Activated T-helper 1 cell treated with anti-CD3 and anti-CD28 coated beads, Interleukin-12 subunit alpha, Interleukin-12 subunit beta, Interleukin-2, Interleukin-4 antibody, amounts not matched to agents 30 ng/mL and 10 ng/mL and 1 ng/mL, durations not matched to agents 14 hours and 24 hours and 36 hours (primary cell): ENCODE measurements around the gene CDKN1A. TPM values are rescaled to one million over a fixed set of nuclear protein-coding genes. Genes with fewer than 3 reads are reported as not detected.

Experiments
- DNase-seq: peaks from one replicate; pipeline ENCODE4 v3.0.0; 2021; ENCODE audit warnings: low spot score
- H3K27ac Mint-ChIP-seq: one replicate; pipeline ENCODE4 v1.8.0; 2021; ENCODE audit warnings: mild to moderate bottlenecking, mixed read lengths
- H3K27me3 Mint-ChIP-seq: one replicate; pipeline ENCODE4 v1.8.0; 2022; ENCODE audit warnings: mild to moderate bottlenecking, moderate library complexity, mixed read lengths; ENCODE audit not compliant: insufficient read depth
- H3K36me3 Mint-ChIP-seq: one replicate; pipeline ENCODE4 v1.8.0; 2021; ENCODE audit warnings: low read depth, mixed read lengths
- H3K4me1 Mint-ChIP-seq: one replicate; pipeline ENCODE4 v1.8.0; 2021; ENCODE audit warnings: low read depth, mixed read lengths
- H3K4me3 Mint-ChIP-seq: one replicate; pipeline ENCODE4 v1.8.0; 2021; ENCODE audit warnings: mild to moderate bottlenecking, moderate library complexity, mixed read lengths
- H3K9me3 Mint-ChIP-seq: one replicate; pipeline ENCODE4 v1.8.0; 2021; ENCODE audit warnings: mixed read lengths
- intact Hi-C: fragments of 100-400 bp; cut with micrococcal nuclease; formaldehyde crosslinking; loops from one replicate; pipeline ENCODE4 v1.15.1; 2024
- total RNA-seq: library from RNA; stranded (reverse); gene quantifications from 2 replicates; pipeline ENCODE4 v1.2.3, GENCODE V29; 2022

Gene CDKN1A
- 105 and 107 TPM in 2 replicates for total RNA-seq

DNA sequence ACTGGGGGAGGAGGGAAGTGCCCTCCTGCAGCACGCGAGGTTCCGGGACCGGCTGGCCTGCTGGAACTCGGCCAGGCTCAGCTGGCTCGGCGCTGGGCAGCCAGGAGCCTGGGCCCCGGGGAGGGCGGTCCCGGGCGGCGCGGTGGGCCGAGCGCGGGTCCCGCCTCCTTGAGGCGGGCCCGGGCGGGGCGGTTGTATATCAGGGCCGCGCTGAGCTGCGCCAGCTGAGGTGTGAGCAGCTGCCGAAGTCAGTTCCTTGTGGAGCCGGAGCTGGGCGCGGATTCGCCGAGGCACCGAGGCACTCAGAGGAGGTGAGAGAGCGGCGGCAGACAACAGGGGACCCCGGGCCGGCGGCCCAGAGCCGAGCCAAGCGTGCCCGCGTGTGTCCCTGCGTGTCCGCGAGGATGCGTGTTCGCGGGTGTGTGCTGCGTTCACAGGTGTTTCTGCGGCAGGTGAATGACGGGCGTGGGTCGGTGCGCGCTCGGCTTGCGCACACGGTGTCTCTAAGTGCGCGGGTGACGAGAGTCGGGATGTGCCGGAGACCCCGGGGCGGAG lies at the start of gene CDKN1A:
Gene CDKN1A (plus strand): TSS at position 227 of the 555 bp plus-strand sequence. CDS start 5,388 bp downstream, outside the sequence.
- Mint-ChIP-seq H3K9me3 (no peaks in the 10 kb centered on the region), H3K4me3 (peak within 1 kb of the TSS; percentile 97), H3K4me1 (peaks cover 67% of the 10 kb centered on the region), H3K27ac (peak within 1 kb of the TSS; percentile 95), H3K27me3 (peaks cover 4% of the 10 kb centered on the region), H3K36me3 (peaks cover 21% of the 10 kb centered on the region)
- DNase-seq, result peak; percentile 80
- intact Hi-C loops, result loop anchor here (2.0 to 5.0 kb wide), 3 partner anchors 132 to 756 kb away; partner anchors contain the start of genes MTCH1, SRPK1 and STK38

GRCh38 chr6:36629784-36630183 lies 48.7 kb upstream of the CDKN1A start:
- DNase-seq, result no peak
- Mint-ChIP-seq H3K9me3 (no peaks in the 10 kb centered on the region), H3K4me3 (no peak overlapping the region), H3K36me3 (no peaks in the 10 kb centered on the region), H3K27ac (no peak overlapping the region), H3K27me3 (no peaks in the 10 kb centered on the region), H3K4me1 (peaks cover 27% of the 10 kb centered on the region)
- intact Hi-C loops, result no loop called here

DNA sequence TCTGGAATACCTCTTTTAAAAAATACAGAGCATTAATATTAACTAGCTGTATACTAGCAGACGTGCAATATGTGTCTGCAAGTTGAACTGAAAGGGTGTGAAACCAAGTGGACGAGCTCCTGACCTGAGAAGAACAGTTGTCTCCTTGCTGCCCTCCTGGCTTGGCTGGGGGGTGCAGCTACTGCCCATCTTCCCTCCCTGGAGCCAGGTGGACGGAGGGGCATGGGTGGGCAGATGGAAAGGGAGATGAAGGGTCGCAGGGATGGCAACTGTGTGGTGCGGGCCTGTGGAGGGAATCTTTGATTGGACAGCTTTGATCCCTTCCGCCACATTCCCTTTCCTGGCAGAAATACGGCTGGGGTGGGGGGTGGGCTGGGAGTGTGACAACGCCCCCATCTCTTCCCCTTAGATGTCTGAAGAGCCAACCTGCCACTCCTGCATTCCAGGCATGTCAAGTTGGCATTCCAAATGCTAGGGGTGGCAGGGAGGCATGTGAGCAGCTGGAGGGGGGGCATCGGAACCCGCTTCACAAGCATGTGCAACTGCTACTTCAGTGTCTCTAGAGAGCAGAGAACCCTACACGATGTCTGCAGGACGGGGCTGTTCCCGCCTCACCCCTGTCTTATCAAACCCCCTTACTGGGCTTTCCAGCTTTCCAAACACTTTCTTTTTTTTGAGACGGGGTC lies 47.0 kb upstream of the CDKN1A start:
- no peaks in the 10 kb centered on the region for H3K36me3 Mint-ChIP-seq

GRCh38 chr6:36633370-36633769 lies 45.1 kb upstream of the CDKN1A start:
- no peak for DNase-seq
- Mint-ChIP-seq H3K4me3 (no peak overlapping the region), H3K27ac (no peak overlapping the region), H3K27me3 (no peaks in the 10 kb centered on the region), H3K4me1 (peaks cover 10% of the 10 kb centered on the region), H3K9me3 (no peaks in the 10 kb centered on the region), H3K36me3 (no peaks in the 10 kb centered on the region)
- intact Hi-C loops, result no loop called here

More for the DNA sequence above, 47.0 kb upstream of the CDKN1A start:
- Mint-ChIP-seq H3K9me3 (no peaks in the 10 kb centered on the region), H3K27ac (no peak overlapping the region), H3K27me3 (no peaks in the 10 kb centered on the region), H3K4me1 (peaks cover 20% of the 10 kb centered on the region), H3K4me3 (no peak overlapping the region)
- intact Hi-C loops, result no loop called here
- DNase-seq, result no peak

DNA sequence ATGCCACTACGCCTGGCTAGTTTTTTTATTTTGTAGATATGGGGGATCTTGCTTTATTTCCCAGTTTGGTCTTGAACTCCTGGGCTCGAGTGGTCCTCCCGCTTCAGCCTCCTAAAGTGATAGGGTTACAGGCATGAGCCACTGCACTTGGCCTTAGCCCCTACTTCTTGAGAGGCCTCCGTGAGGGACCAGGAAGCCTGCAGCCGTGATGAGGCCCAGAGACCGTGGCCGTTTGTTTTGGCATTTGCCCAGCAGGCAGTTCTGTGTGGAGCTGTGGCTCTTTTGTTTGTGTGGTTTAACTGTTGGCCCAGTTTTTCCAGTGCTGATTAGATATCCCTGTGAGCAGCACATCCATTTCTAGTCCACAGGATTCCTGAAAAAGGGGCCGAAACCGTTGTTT lies 44.6 kb upstream of the CDKN1A start:
- no peak overlapping the region for H3K4me3 Mint-ChIP-seq
- peaks cover 10% of the 10 kb centered on the region for H3K4me1 Mint-ChIP-seq
- H3K9me3 Mint-ChIP-seq, result no peaks in the 10 kb centered on the region
- DNase-seq, result no peak
- intact Hi-C loops, result no loop called here
- H3K36me3 Mint-ChIP-seq, result no peaks in the 10 kb centered on the region
- H3K27me3 Mint-ChIP-seq, result no peaks in the 10 kb centered on the region
- no peak overlapping the region for H3K27ac Mint-ChIP-seq

DNA sequence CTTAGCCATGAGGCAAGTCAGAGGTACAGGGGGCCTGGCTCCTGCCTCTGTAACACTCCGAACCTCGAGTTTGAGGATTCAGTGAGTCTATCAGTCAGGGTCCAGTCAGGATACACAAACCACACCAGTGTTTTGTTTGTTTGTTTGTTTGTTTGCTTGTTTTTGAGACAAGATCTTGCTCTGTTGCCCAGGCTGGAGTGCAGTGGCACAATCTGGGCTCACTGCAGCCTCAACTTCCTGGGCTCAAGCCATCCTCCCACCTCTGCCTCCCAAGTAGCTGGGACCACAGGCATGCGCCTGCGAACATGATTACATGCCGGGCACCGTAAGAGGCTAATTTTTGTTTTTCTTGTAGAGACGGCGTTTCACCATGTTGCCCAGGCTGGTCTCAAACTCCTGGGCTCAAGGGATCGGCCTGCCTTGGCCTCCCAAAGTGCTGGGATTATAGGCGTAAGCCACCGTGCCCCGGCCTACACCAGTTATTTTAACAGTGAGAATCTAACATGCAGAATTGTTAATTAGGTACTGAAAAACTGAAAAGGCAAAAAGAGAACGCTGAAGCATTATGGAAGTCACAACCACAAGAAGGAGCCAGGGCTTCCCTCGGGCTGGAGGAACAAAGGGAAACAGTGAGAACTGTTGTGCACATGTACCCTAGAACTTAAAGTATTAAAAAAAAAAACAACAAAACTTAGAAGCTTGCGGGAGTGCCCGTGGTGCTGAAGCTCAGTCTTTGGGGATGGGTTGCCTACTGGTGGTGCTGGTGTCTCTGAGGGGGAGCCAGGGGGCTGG lies 44.0 kb upstream of the CDKN1A start:
- Mint-ChIP-seq H3K4me3 (no peak overlapping the region), H3K27me3 (no peaks in the 10 kb centered on the region), H3K36me3 (no peaks in the 10 kb centered on the region), H3K4me1 (peaks cover 5% of the 10 kb centered on the region), H3K27ac (no peak overlapping the region), H3K9me3 (no peaks in the 10 kb centered on the region)
- intact Hi-C loops, result no loop called here
- DNase-seq, result no peak

DNA sequence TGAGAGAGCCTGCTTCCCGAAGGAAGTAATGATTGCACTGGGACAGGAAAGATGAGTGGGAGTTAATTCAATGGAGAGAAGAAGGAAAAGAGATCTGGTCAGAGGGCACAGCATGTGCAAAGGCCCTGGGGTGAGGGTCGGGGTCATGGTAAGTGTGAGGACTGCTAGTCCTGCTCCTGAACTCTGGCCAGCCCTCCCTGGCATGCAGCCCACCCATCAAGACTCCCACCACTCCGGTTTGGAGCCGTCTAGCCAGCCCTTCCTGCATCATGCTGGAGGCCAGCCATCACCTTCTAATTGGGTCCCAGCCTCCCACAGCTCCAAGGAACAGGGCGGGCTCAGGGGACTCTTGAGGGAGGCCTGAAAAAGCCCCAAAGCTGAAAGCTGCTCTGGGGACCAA lies 42.2 kb upstream of the CDKN1A start:
- intact Hi-C loops, result no loop called here
- Mint-ChIP-seq H3K27me3 (no peaks in the 10 kb centered on the region), H3K4me3 (no peak overlapping the region)

GRCh38 chr6:36636687-36637418 lies 41.7 kb upstream of the CDKN1A start:
- no peaks in the 10 kb centered on the region for H3K27me3 Mint-ChIP-seq
- intact Hi-C loops, result no loop called here
- DNase-seq, result no peak
- no peaks in the 10 kb centered on the region for H3K36me3 Mint-ChIP-seq
- no peak overlapping the region for H3K27ac Mint-ChIP-seq
- H3K4me1 Mint-ChIP-seq, result no peaks in the 10 kb centered on the region
- H3K9me3 Mint-ChIP-seq, result no peaks in the 10 kb centered on the region
- no peak overlapping the region for H3K4me3 Mint-ChIP-seq

More for the DNA sequence above, 42.2 kb upstream of the CDKN1A start:
- Mint-ChIP-seq H3K36me3 (no peaks in the 10 kb centered on the region), H3K27ac (no peak overlapping the region), H3K9me3 (no peaks in the 10 kb centered on the region), H3K4me1 (no peaks in the 10 kb centered on the region)
- no peak for DNase-seq

- Mint-ChIP-seq H3K4me3 (no peak overlapping the region), H3K27ac (no peak overlapping the region), H3K27me3 (peaks cover 2% of the 10 kb centered on the region), H3K36me3 (no peaks in the 10 kb centered on the region), H3K4me1 (no peaks in the 10 kb centered on the region), H3K9me3 (no peaks in the 10 kb centered on the region)
- intact Hi-C loops, result no loop called here
- DNase-seq, result no peak
Measured at GRCh38 chr6:36638579-36638978, 39.9 kb upstream of the CDKN1A start.

DNA sequence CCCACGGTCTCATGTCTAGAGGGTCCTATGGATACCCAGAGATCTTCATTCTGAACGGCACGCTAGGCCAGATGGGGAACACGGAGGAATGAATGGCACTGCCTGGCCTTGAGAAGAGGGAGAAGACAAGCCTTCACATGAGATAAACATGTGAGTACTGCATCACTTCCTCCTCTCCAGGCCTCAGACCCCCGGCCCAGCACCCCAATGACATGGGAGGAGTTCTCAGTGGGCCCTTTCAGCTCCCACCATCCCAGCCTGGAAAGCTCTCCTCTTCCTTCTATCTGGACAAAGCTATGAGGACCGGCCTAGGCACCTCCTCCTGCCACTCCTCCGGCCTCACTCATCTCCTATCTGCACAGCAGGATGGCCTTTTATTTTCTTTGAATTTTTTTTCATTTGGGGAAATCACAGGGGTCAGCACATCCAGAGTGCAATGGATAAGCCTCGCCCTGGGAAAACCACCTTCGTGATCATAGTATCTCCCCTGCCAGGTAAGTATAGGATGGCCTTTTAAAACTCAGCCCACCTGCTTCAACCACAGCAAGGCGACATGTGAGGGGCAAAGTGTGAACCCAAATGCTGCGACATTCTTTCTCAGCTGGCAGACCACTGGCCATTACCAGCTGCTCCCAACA lies 39.2 kb upstream of the CDKN1A start:
- H3K36me3 Mint-ChIP-seq, result no peaks in the 10 kb centered on the region
- peaks cover 2% of the 10 kb centered on the region for H3K27me3 Mint-ChIP-seq
- H3K9me3 Mint-ChIP-seq, result no peaks in the 10 kb centered on the region
- H3K4me3 Mint-ChIP-seq, result no peak overlapping the region
- H3K27ac Mint-ChIP-seq, result no peak overlapping the region
- DNase-seq, result no peak
- H3K4me1 Mint-ChIP-seq, result no peaks in the 10 kb centered on the region
- intact Hi-C loops, result no loop called here

DNA sequence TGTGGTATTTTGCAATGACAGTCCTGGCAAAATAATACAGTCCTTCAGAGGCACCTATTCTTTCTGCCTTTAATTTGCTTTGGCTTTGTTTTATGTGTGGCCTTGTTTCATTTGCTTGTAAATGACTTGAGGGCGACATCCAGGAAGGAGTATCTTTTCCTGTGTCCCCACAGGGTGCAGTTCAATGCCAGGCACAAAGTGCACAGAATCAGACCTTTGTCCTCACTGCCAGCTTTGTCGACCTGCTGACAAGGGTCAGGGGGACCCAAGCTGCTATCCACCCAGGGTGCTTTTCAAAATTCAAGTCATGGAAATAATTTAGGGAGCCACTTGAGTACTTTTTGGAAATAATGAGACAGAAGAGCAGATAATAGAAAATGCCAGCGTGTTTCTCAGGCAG lies 37.0 kb upstream of the CDKN1A start:
- H3K9me3 Mint-ChIP-seq, result no peaks in the 10 kb centered on the region
- no peak for DNase-seq
- H3K4me3 Mint-ChIP-seq, result no peak overlapping the region
- H3K27me3 Mint-ChIP-seq, result peaks cover 11% of the 10 kb centered on the region
- no peaks in the 10 kb centered on the region for H3K4me1 Mint-ChIP-seq
- intact Hi-C loops, result no loop called here
- H3K36me3 Mint-ChIP-seq, result no peaks in the 10 kb centered on the region
- no peak overlapping the region for H3K27ac Mint-ChIP-seq
